ENCODE results near the gene PPIB. TPM values are rescaled to one million over a fixed set of nuclear protein-coding genes. Genes with fewer than 3 reads are reported as not detected.

PPIB gene
- 742 to 815 TPM (median 791 TPM) in 5 replicates for total RNA-seq (2022; extraction: Qiagen RNA extraction; ENCODE audit: low read depth)

DNA sequence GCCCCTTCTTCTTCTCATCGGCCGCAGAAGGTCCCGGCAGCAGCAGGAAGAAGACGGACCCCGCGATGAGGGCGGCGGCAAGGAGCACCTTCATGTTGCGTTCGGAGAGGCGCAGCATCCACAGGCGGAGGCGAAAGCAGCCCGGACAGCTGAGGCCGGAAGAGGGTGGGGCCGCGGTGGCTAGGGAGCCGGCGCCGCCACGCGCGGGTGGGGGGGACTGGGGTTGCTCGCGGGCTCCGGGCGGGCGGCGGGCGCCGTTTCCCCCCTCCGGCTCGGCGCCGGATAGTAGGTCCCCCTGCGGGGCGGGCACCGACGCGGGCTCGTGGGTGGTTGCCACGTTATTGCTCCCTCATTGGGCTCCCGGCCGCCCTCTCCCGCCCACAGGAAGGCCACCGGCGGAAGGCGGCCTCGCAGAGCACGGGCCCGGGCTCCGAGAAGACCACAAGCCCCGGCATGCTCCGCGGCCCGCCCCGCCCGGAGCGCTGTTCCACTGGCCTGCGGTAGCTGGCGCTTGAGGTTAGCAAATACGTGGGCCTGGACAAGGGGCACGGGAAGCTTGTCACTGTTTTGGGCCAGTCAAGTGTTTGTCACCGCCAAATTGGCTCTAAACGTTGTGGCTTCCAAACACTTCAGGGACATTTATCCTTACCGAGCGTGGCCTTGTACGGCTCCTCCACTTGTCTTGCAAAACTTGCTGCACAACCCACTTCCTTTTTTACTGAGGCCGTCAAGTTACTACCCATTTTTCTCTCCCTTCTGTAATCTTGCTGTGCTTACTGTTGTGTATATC is at the start of gene PPIB:
TSS of gene PPIB (minus strand) at position 154 of the 790 bp plus-strand sequence. CDS start at position 118, 36 bp downstream.

DNA sequence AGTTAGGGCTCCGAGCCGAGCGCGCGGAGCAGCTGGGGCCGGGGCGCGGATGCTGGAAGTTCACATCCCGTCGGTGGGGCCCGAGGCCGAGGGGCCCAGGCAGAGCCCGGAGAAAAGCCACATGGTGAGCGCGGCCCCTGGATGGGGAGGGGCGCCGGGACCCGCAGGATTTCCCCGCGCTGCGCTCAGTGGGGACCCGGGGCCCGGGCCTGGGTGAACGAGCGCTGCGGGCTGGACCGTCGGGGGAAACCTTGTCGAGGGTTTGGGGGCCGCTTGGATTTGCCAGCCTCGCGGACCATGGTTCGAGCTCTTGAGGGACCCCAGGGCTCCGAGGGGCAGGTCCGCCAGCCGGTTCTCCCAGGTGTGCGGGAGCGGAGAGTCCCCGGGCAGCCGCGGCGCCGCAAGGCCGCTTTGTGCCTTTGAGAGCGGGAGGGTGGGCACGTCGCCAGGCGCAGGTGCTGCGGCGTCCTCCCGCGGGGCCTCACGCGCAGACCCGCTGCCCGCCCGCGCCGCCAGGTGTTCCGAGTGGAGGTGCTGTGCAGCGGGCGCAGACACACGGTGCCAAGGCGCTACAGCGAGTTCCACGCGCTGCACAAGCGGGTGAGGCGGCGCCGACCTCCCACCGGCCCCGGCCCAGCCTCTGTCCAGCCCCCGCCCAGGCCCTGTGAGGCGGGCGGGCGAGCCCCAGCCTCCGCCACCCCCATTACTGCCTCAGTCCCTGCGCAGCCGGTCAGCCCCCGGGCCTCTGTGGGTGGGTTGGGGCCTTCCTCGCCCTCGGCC is 10.9 kb downstream of the PPIB start, which contains the start of gene SNX22:
TSS of gene SNX22 (plus strand) at position 5 of the 780 bp plus-strand sequence. CDS start at position 50, 45 bp downstream.

Other genes starting within 250 kb of the PPIB start
- 4.2 to 5.4 TPM (median 4.8 TPM) in 5 replicates for gene DAPK2, start 116.5 kb downstream of the PPIB start, total RNA-seq (2022; extraction: Qiagen RNA extraction; ENCODE audit: low read depth)
- 116 to 195 TPM (median 122 TPM) in 5 replicates for gene CIAO2A, start 69.2 kb downstream of the PPIB start, total RNA-seq (2022; extraction: Qiagen RNA extraction; ENCODE audit: low read depth)
- 68.5 to 81.3 TPM (median 75.1 TPM) in 5 replicates for gene SNX1, start 67.0 kb downstream of the PPIB start, total RNA-seq (2022; extraction: Qiagen RNA extraction; ENCODE audit: low read depth)
- 0.74 to 1.3 TPM (median 0.99 TPM) in 5 replicates for gene SNX22, start 11.3 kb downstream of the PPIB start, total RNA-seq (2022; extraction: Qiagen RNA extraction; ENCODE audit: low read depth)
- gene CSNK1G1, start 193.2 kb upstream of the PPIB start, total RNA-seq (2022; extraction: Qiagen RNA extraction; ENCODE audit: low read depth): 13.9 to 19.4 TPM (median 16.7 TPM) in 5 replicates
- 128 to 247 TPM (median 163 TPM) in 5 replicates for gene PCLAF, start 218.4 kb upstream of the PPIB start, total RNA-seq (2022; extraction: Qiagen RNA extraction; ENCODE audit: low read depth)
- gene TRIP4, start 224.8 kb upstream of the PPIB start, total RNA-seq (2022; extraction: Qiagen RNA extraction; ENCODE audit: low read depth): 27.0 to 32.8 TPM (median 28.1 TPM) in 5 replicates

Data from A549 treated with GW870086 at 1 μM for 4 hours (cell line).